Osteocyte (in vitro differentiated cells): ENCODE data around the gene TBL1XR1. TPM values are rescaled to one million over a fixed set of nuclear protein-coding genes. Genes with fewer than 3 reads are reported as not detected.
"Not testable (repeated sequence)": the region's sequence is repeated elsewhere in the genome, so short reads cannot be mapped to it uniquely, and the experiment has no call there.

Source experiments
- DNase-seq: peaks from one replicate; pipeline ENCODE4 v3.0.0; 2021; ENCODE audit warnings: mixed read lengths; ENCODE audit not compliant: unreplicated experiment; ENCODE audit errors: extremely low spot score
- H3K27ac Mint-ChIP-seq: one replicate; pipeline ENCODE4 v1.8.0; 2021; ENCODE audit warnings: mild to moderate bottlenecking, mixed read lengths; ENCODE audit not compliant: unreplicated experiment
- H3K27me3 Mint-ChIP-seq: one replicate; pipeline ENCODE4 v1.8.0; 2021; ENCODE audit warnings: mixed read lengths; ENCODE audit not compliant: unreplicated experiment
- H3K36me3 Mint-ChIP-seq: one replicate; pipeline ENCODE4 v1.8.0; 2021; ENCODE audit warnings: mixed read lengths; ENCODE audit not compliant: unreplicated experiment
- H3K4me1 Mint-ChIP-seq: one replicate; pipeline ENCODE4 v1.8.0; 2021; ENCODE audit warnings: mixed read lengths; ENCODE audit not compliant: unreplicated experiment
- H3K4me3 Mint-ChIP-seq: one replicate; pipeline ENCODE4 v1.8.0; 2021; ENCODE audit warnings: mild to moderate bottlenecking, moderate library complexity, mixed read lengths; ENCODE audit not compliant: unreplicated experiment
- H3K9me3 Mint-ChIP-seq: one replicate; pipeline ENCODE4 v1.8.0; 2021; ENCODE audit warnings: mixed read lengths; ENCODE audit not compliant: unreplicated experiment
- CTCF ChIP-seq: fragments of 200-600 bp; sonication (generic); IDR thresholded peaks from 2 replicates; pipeline ENCODE4 v1.5.0; 2021; ENCODE audit warnings: antibody characterized with exemption, mild to moderate bottlenecking, moderate library complexity
- total RNA-seq: library from RNA; stranded (reverse); gene quantifications from 2 replicates; pipeline ENCODE4 v1.2.1, GENCODE V29; 2021

TBL1XR1 gene
- total RNA-seq, 1 donor from 2014 or later: 370 TPM

GRCh38 chr3:177195242-177195991, 1.9 kb downstream of the TBL1XR1 start:
- H3K4me3 Mint-ChIP-seq: peak overlapping the region; percentile 93
- H3K27ac Mint-ChIP-seq: peak overlapping the region; percentile 94
- H3K4me1 Mint-ChIP-seq: peaks cover 54% of the 10 kb centered on the region
- DNase-seq: no peak
- no peaks in the 10 kb centered on the region for H3K27me3 Mint-ChIP-seq
- peaks cover 10% of the 10 kb centered on the region for H3K36me3 Mint-ChIP-seq
- TF ChIP-seq CTCF: no peak
- no peaks in the 10 kb centered on the region for H3K9me3 Mint-ChIP-seq

- Mint-ChIP-seq H3K36me3 (peaks cover 10% of the 10 kb centered on the region), H3K9me3 (no peaks in the 10 kb centered on the region), H3K27me3 (no peaks in the 10 kb centered on the region), H3K27ac (peak overlapping the region; percentile 94), H3K4me3 (peak overlapping the region; percentile 93), H3K4me1 (peaks cover 53% of the 10 kb centered on the region)
- no peak for DNase-seq
- no peak for TF ChIP-seq CTCF
These were observed 3.0 kb downstream of the TBL1XR1 start for GRCh38 chr3:177194299-177194698.

GRCh38 chr3:177193688-177194268, 3.5 kb downstream of the TBL1XR1 start:
- TF ChIP-seq CTCF: no peak
- peaks cover 48% of the 10 kb centered on the region for H3K4me1 Mint-ChIP-seq
- no peak for DNase-seq
- peak overlapping the region; percentile 93 for H3K4me3 Mint-ChIP-seq
- H3K9me3 Mint-ChIP-seq: no peaks in the 10 kb centered on the region
- H3K27me3 Mint-ChIP-seq: no peaks in the 10 kb centered on the region
- H3K27ac Mint-ChIP-seq: peak overlapping the region; percentile 94
- H3K36me3 Mint-ChIP-seq: peaks cover 10% of the 10 kb centered on the region

GRCh38 chr3:177193275-177193674, 4.0 kb downstream of the TBL1XR1 start:
- peak overlapping the region; percentile 94 for H3K27ac Mint-ChIP-seq
- H3K9me3 Mint-ChIP-seq, H3K27me3 Mint-ChIP-seq, DNase-seq: not testable (repeated sequence)
- peaks cover 47% of the 10 kb centered on the region for H3K4me1 Mint-ChIP-seq
- H3K4me3 Mint-ChIP-seq: peak overlapping the region; percentile 93
- peaks cover 12% of the 10 kb centered on the region for H3K36me3 Mint-ChIP-seq

GRCh38 chr3:177190756-177191681, 6.3 kb downstream of the TBL1XR1 start:
- peaks cover 59% of the 10 kb centered on the region for H3K4me1 Mint-ChIP-seq
- H3K9me3 Mint-ChIP-seq: no peaks in the 10 kb centered on the region
- H3K4me3 Mint-ChIP-seq: peak overlapping the region; percentile 35
- H3K27ac Mint-ChIP-seq: peak overlapping the region; percentile 81
- H3K27me3 Mint-ChIP-seq: no peaks in the 10 kb centered on the region
- peaks cover 15% of the 10 kb centered on the region for H3K36me3 Mint-ChIP-seq
- DNase-seq: no peak
- TF ChIP-seq CTCF: no peak

GRCh38 chr3:177190184-177190583, 7.1 kb downstream of the TBL1XR1 start:
- H3K9me3 Mint-ChIP-seq, H3K4me3 Mint-ChIP-seq, H3K27me3 Mint-ChIP-seq, DNase-seq: not testable (repeated sequence)
- Mint-ChIP-seq H3K36me3 (peaks cover 15% of the 10 kb centered on the region), H3K27ac (peak overlapping the region; percentile 81), H3K4me1 (peaks cover 64% of the 10 kb centered on the region)

- not testable (repeated sequence) for DNase-seq, H3K4me3 Mint-ChIP-seq, H3K27me3 Mint-ChIP-seq, H3K9me3 Mint-ChIP-seq, H3K27ac Mint-ChIP-seq
- Mint-ChIP-seq H3K36me3 (peaks cover 17% of the 10 kb centered on the region), H3K4me1 (peaks cover 66% of the 10 kb centered on the region)
These were observed 9.0 kb downstream of the TBL1XR1 start for GRCh38 chr3:177188325-177188724.
